Liver (tissue), 9 donors: ENCODE data around the gene KCNN3. TPM values are rescaled to one million over a fixed set of nuclear protein-coding genes. Genes with fewer than 3 reads are reported as not detected.

Experiments used
- DNase-seq: peaks from one replicate; pipeline ENCODE4 v3.0.0-alpha.2; 2017; ENCODE audit warnings: low spot score
- H3K27ac ChIP-seq, 2 donors: one replicate each; pipeline ENCODE4 v1.7.0; 2013; ENCODE audit warnings: inconsistent platforms in 2 of 2, low read length in 2 of 2, control low read depth in 1 of 2, low read depth in 1 of 2, mild to moderate bottlenecking in 1 of 2
- H3K27me3 ChIP-seq, 4 donors: one replicate each; pipeline versions ENCODE4 v1.6.1 to v1.7.0; 2013; ENCODE audit warnings: low read length in 3 of 4, inconsistent platforms in 1 of 4, mild to moderate bottlenecking in 1 of 4, moderate library complexity in 1 of 4; ENCODE audit not compliant: control insufficient read depth in 4 of 4, insufficient read depth in 4 of 4
- H3K36me3 ChIP-seq, 4 donors: one replicate each; pipeline versions ENCODE4 v1.6.1 to v1.7.0; 2013; ENCODE audit warnings: low read length in 3 of 4, mild to moderate bottlenecking in 3 of 4, low read depth in 1 of 4, moderate library complexity in 1 of 4; ENCODE audit not compliant: control insufficient read depth in 4 of 4, insufficient read depth in 3 of 4
- H3K4me1 ChIP-seq, 4 donors: one replicate each; pipeline versions ENCODE4 v1.6.1 to v1.7.0; 2013; ENCODE audit warnings: low read length in 3 of 4, mild to moderate bottlenecking in 3 of 4, moderate library complexity in 1 of 4; ENCODE audit not compliant: control insufficient read depth in 4 of 4, insufficient read depth in 4 of 4
- H3K4me3 ChIP-seq, 3 donors: one replicate each; pipeline versions ENCODE4 v1.6.1 to v1.7.0; 2013; ENCODE audit warnings: low read length in 3 of 3, control low read depth in 1 of 3, low read depth in 1 of 3, mild to moderate bottlenecking in 1 of 3
- H3K9ac ChIP-seq, 2 donors: one replicate each; pipeline ENCODE4 v1.7.0; 2013; ENCODE audit warnings: low read length in 2 of 2, mild to moderate bottlenecking in 2 of 2, moderate library complexity in 2 of 2, control low read depth in 1 of 2, low read depth in 1 of 2
- H3K9me3 ChIP-seq, 4 donors: one replicate each; pipeline versions ENCODE4 v1.6.1 to v1.7.0; 2013; ENCODE audit warnings: low read length in 3 of 4; ENCODE audit not compliant: control insufficient read depth in 4 of 4
- EGR1 ChIP-seq, 2 donors: IDR thresholded peaks; 2 replicates each; pipeline ENCODE4 v1.6.1; 2016 to 2018; ENCODE audit warnings: antibody characterized with exemption in 2 of 2, low read depth in 2 of 2
- FOXA2 ChIP-seq: IDR thresholded peaks from 2 replicates; pipeline ENCODE4 v1.6.1; 2016; ENCODE audit warnings: antibody characterized with exemption
- HNF4A ChIP-seq, 2 donors: conservative IDR thresholded peaks; 2 replicates each; pipeline ENCODE4 v1.6.1; 2016; ENCODE audit warnings: antibody characterized with exemption in 2 of 2, mild to moderate bottlenecking in 2 of 2
- HNF4G ChIP-seq: IDR thresholded peaks from 2 replicates; pipeline ENCODE4 v1.6.1; 2016; ENCODE audit warnings: antibody characterized with exemption
- JUND ChIP-seq, 2 donors: IDR thresholded peaks; 2 replicates each; pipeline ENCODE4 v1.6.1; 2016; ENCODE audit warnings: antibody characterized with exemption in 2 of 2
- MAX ChIP-seq: IDR thresholded peaks from 2 replicates; pipeline ENCODE4 v1.6.1; 2016; ENCODE audit warnings: antibody characterized with exemption
- NR2F2 ChIP-seq: IDR thresholded peaks from 2 replicates; pipeline ENCODE4 v1.6.1; 2016; ENCODE audit warnings: antibody characterized with exemption
- RXRA ChIP-seq, 2 donors: IDR thresholded peaks; 2 replicates each; pipeline ENCODE4 v1.6.1; 2017 to 2018; ENCODE audit warnings: antibody characterized with exemption in 2 of 2, mild to moderate bottlenecking in 1 of 2
- TAF1 ChIP-seq: conservative IDR thresholded peaks from 2 replicates; pipeline ENCODE4 v1.6.1; 2016; ENCODE audit warnings: antibody characterized with exemption, mild to moderate bottlenecking
- YY1 ChIP-seq: IDR thresholded peaks from 2 replicates; pipeline ENCODE4 v1.6.1; 2016; ENCODE audit warnings: antibody characterized with exemption, mild to moderate bottlenecking
- WGBS: extraction: QIAGEN DNeasy Blood & Tissue Kit; methylation state at CpG from one replicate; pipeline ENCODE4 v1.1.7; 2013; 5-methylcytosine and 5-hydroxymethylcytosine counted together
- polyA plus RNA-seq, 2 donors: library from polyadenylated mRNA; stranded (reverse) in 1 of 2; unstranded in 1 of 2; fragments of 200-250 nt in 1 of 2; fragments of >200 nt in 1 of 2; fragmentation: Nextera tagmentation in 1 of 2; extraction: Ambion mirVana in 1 of 2; gene quantifications; one replicate each; pipeline versions ENCODE4 v1.2.1 to v1.2.3, GENCODE V29; 2013 to 2015
- total RNA-seq, 2 donors: library from RNA; depleted of rRNA; stranded (reverse); fragments of >200 nt; gene quantifications; one replicate each; pipeline ENCODE4 v1.2.3, GENCODE V29; 2014
- TF ChIP-seq, protein P1 (sequence below): IDR thresholded peaks from 2 replicates; pipeline ENCODE4 v1.6.1; 2016; ENCODE audit warnings: antibody characterized with exemption
- TF ChIP-seq, protein P2 (sequence below): IDR thresholded peaks from 2 replicates; pipeline ENCODE4 v1.6.1; 2016; ENCODE audit warnings: antibody characterized with exemption, mild to moderate bottlenecking
- TF ChIP-seq, protein P3 (sequence below): fragments of 150-350 bp; IDR thresholded peaks from 2 replicates; pipeline ENCODE4 v1.5.1; 2017; ENCODE audit warnings: improper control_type of control experiment, low read depth, low read length; ENCODE audit not compliant: missing input control
- donor health status: healthy.
- donor health status: healthy.
- donor health status: healthy.
- donor health status: healthy.
- donor health status: healthy.

Gene KCNN3
- total and polyA plus RNA-seq, 4 donors, result 0.09 to 0.68 (median 0.15) TPM

- Histone ChIP-seq H3K9me3 (no peaks in the 10 kb centered on the region), H3K9ac (no peak overlapping the region), H3K4me1 (no peaks in the 10 kb centered on the region), H3K27ac (no peak overlapping the region), H3K4me3 (no peak overlapping the region), H3K36me3 (no peaks in the 10 kb centered on the region), H3K27me3 (no peaks in the 10 kb centered on the region)
- no peak for DNase-seq
- WGBS, result 89% methylated on average over 3 of the region's 3 CpGs
- TF ChIP-seq NR2F2, result no peak
- no peak for TF ChIP-seq HNF4G
- TF ChIP-seq FOXA2, result no peak
These were observed 140.5 kb downstream of the KCNN3 start for GRCh38 chr1:154729577-154729976.

- no peak for DNase-seq
- no peaks in the 10 kb centered on the region for H3K9me3 ChIP-seq
- H3K27ac ChIP-seq, result no peak overlapping the region
- WGBS, result 79% methylated on average over 6 of the region's 6 CpGs
- no peak overlapping the region for H3K9ac ChIP-seq
- no peaks in the 10 kb centered on the region for H3K36me3 ChIP-seq
- TF ChIP-seq HNF4A (conservative IDR thresholded peaks at IDR 0.05), result no peak
- no peak overlapping the region for H3K4me3 ChIP-seq
- H3K27me3 ChIP-seq, result no peaks in the 10 kb centered on the region
- H3K4me1 ChIP-seq, result no peaks in the 10 kb centered on the region
These were observed 141.0 kb downstream of the KCNN3 start for GRCh38 chr1:154729031-154729442.

DNA sequence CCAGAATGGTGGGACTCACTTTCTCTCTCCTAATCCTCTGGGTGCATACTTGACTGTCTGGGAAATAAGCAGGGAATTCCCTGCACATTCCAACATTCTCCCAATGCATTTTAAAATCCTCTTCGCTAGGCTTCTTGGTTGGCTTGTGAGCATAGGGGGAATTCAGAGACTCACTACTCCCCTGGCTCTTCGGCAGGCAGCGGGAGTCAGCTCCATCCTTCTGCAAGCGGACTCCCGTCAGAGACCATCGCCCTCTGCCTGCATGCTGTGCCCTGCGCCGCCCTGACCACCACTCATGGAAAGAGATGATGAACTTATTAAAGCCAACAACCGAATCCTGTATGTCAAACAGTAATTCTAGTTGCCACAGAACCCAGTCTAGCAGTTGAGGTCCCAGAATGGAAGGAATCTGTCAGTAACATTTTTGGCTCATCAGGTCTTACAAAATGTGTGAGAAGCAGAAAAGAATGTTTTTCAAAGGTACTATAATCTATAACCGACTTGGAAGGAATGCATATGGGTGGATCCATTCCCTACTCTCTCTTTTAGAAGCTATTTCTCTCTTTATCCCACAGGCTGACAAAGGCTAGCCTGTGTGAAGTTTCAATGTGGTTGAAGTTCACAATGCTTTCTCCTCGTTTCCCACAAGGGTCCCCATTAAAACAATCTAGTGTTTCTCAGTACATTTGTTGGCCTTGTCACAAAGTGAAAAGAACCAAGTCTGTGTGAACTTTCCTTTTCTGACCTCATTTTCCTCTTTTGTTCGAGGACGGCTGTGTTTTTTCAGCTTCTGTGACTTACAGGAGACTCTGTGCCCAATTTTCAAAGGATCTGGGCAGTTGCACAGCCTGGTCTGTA, 143.0 kb downstream of the KCNN3 start:
- Histone ChIP-seq H3K27me3 (no peaks in the 10 kb centered on the region), H3K36me3 (no peaks in the 10 kb centered on the region), H3K9ac (no peak overlapping the region), H3K4me1 (no peaks in the 10 kb centered on the region), H3K4me3 (no peak overlapping the region), H3K27ac (no peak overlapping the region), H3K9me3 (no peaks in the 10 kb centered on the region)
- TF ChIP-seq, protein P1, sequence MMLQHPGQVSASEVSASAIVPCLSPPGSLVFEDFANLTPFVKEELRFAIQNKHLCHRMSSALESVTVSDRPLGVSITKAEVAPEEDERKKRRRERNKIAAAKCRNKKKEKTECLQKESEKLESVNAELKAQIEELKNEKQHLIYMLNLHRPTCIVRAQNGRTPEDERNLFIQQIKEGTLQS, result no peak
- no peak for TF ChIP-seq MAX
- TF ChIP-seq YY1, result no peak
- TF ChIP-seq EGR1 (IDR thresholded peaks at IDR 0.05; ENCODE audit: low read depth in 2 of 2), result no peak
- no peak for TF ChIP-seq JUND (IDR thresholded peaks at IDR 0.05)
- no peak for TF ChIP-seq HNF4A (conservative IDR thresholded peaks at IDR 0.05)
- no peak for TF ChIP-seq TAF1
- TF ChIP-seq, protein P2, sequence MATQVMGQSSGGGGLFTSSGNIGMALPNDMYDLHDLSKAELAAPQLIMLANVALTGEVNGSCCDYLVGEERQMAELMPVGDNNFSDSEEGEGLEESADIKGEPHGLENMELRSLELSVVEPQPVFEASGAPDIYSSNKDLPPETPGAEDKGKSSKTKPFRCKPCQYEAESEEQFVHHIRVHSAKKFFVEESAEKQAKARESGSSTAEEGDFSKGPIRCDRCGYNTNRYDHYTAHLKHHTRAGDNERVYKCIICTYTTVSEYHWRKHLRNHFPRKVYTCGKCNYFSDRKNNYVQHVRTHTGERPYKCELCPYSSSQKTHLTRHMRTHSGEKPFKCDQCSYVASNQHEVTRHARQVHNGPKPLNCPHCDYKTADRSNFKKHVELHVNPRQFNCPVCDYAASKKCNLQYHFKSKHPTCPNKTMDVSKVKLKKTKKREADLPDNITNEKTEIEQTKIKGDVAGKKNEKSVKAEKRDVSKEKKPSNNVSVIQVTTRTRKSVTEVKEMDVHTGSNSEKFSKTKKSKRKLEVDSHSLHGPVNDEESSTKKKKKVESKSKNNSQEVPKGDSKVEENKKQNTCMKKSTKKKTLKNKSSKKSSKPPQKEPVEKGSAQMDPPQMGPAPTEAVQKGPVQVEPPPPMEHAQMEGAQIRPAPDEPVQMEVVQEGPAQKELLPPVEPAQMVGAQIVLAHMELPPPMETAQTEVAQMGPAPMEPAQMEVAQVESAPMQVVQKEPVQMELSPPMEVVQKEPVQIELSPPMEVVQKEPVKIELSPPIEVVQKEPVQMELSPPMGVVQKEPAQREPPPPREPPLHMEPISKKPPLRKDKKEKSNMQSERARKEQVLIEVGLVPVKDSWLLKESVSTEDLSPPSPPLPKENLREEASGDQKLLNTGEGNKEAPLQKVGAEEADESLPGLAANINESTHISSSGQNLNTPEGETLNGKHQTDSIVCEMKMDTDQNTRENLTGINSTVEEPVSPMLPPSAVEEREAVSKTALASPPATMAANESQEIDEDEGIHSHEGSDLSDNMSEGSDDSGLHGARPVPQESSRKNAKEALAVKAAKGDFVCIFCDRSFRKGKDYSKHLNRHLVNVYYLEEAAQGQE, result no peak
- TF ChIP-seq, protein P3, sequence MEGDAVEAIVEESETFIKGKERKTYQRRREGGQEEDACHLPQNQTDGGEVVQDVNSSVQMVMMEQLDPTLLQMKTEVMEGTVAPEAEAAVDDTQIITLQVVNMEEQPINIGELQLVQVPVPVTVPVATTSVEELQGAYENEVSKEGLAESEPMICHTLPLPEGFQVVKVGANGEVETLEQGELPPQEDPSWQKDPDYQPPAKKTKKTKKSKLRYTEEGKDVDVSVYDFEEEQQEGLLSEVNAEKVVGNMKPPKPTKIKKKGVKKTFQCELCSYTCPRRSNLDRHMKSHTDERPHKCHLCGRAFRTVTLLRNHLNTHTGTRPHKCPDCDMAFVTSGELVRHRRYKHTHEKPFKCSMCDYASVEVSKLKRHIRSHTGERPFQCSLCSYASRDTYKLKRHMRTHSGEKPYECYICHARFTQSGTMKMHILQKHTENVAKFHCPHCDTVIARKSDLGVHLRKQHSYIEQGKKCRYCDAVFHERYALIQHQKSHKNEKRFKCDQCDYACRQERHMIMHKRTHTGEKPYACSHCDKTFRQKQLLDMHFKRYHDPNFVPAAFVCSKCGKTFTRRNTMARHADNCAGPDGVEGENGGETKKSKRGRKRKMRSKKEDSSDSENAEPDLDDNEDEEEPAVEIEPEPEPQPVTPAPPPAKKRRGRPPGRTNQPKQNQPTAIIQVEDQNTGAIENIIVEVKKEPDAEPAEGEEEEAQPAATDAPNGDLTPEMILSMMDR, result no peak
- no peak for TF ChIP-seq RXRA (IDR thresholded peaks at IDR 0.05)
- no peak for TF ChIP-seq NR2F2
- 85% methylated on average over 13 of the region's 13 CpGs for WGBS
- DNase-seq, result no peak
